Neural progenitor cell (in vitro differentiated cells): ENCODE measurements around the gene COPS7B.

ENCODE experiments used
- EZH2 ChIP-seq: fragments of 200-600 bp; sonication (generic); IDR thresholded peaks from 2 replicates; pipeline ENCODE4 v1.6.1; 2017; ENCODE audit warnings: antibody characterized with exemption, mild to moderate bottlenecking, moderate library complexity
- EZH2phosphoT487 ChIP-seq: fragments of 200-600 bp; sonication (generic); IDR thresholded peaks from 2 replicates; pipeline ENCODE4 v1.6.1; 2017; ENCODE audit warnings: antibody characterized with exemption
- TF ChIP-seq, protein P1 (sequence below): fragments of 200-600 bp; sonication (generic); IDR thresholded peaks from 2 replicates; pipeline ENCODE4 v1.5.1; 2017; ENCODE audit warnings: antibody characterized with exemption, mild to moderate bottlenecking

DNA sequence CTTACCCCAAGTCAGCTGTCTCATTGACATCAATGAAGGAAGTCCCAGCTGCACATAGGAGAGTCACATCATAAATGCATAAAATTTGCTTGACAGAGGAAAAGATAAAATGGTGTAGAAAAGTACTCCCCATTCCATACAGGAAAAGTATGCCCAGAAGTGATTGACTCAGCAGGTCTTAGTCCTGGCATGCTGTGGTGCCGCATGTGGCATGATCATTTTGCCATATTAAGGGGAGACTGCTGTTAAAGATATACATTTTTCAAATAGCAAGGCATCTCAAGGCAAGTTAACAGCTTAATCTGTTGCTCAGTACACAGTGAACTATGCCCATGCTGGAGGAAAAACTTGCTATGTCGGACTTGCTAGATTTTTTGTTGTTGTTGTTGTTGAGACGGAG is 8.1 kb downstream of the COPS7B start:
- TF ChIP-seq, protein P1, sequence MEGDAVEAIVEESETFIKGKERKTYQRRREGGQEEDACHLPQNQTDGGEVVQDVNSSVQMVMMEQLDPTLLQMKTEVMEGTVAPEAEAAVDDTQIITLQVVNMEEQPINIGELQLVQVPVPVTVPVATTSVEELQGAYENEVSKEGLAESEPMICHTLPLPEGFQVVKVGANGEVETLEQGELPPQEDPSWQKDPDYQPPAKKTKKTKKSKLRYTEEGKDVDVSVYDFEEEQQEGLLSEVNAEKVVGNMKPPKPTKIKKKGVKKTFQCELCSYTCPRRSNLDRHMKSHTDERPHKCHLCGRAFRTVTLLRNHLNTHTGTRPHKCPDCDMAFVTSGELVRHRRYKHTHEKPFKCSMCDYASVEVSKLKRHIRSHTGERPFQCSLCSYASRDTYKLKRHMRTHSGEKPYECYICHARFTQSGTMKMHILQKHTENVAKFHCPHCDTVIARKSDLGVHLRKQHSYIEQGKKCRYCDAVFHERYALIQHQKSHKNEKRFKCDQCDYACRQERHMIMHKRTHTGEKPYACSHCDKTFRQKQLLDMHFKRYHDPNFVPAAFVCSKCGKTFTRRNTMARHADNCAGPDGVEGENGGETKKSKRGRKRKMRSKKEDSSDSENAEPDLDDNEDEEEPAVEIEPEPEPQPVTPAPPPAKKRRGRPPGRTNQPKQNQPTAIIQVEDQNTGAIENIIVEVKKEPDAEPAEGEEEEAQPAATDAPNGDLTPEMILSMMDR: no peak
- TF ChIP-seq EZH2phosphoT487 (no peak), EZH2 (no peak)
